ENCODE results near the gene DGAT2.

DNA sequence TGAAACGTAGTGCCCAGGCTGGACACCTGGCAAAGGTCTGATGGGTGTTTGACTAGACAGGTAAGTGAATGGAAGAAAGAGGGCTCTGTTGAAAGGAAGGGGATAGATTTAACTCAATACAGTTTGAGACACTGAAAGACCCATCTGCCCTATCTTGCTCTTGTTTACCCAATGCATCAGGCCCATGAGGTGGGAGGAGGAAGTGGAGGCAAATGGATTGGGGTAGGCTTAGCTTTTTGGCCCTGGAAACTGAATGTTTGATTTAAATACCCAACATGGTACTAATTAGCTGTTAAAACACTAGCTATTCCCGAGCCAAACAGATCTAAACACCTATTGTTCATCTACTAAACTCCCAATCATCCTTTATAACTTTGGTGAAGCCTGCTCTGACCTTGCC, 42.9 kb downstream of the DGAT2 start:
- TF ChIP-seq CTCF (IDR thresholded peaks at IDR 0.05; ENCODE audit: borderline replicate concordance, extremely low read depth, low read length, poor library complexity, severe bottlenecking) (no peak), EZH2 (IDR thresholded peaks at IDR 0.05; ENCODE audit: borderline replicate concordance, low read depth, low read length, severe bottlenecking) (no peak)
